Loucy (cell line): ENCODE measurements around the gene TMEM271.
"Not testable (repeated sequence)": the region's sequence is repeated elsewhere in the genome, so short reads cannot be mapped to it uniquely, and the experiment has no call there.

Experiments used
- H2AFZ ChIP-seq: fragments of 200-600 bp; sonication (generic); 2 replicates; pipeline ENCODE4 v1.6.0; 2016; ENCODE audit warnings: antibody characterized with exemption, mild to moderate bottlenecking, low read length, moderate library complexity
- H3F3A ChIP-seq: fragments of 200-600 bp; 2 replicates; pipeline ENCODE4 v1.6.0; 2016; ENCODE audit warnings: antibody characterized with exemption, low read depth, mild to moderate bottlenecking
- H3K27me3 ChIP-seq: fragments of 200-600 bp; sonication (generic); 2 replicates; pipeline ENCODE4 v1.6.1; 2014; ENCODE audit warnings: low read length, mild to moderate bottlenecking; ENCODE audit not compliant: insufficient read depth, poor library complexity, severe bottlenecking
- H3K36me3 ChIP-seq: fragments of 200-600 bp; sonication (generic); 2 replicates; pipeline ENCODE4 v1.6.1; 2016; ENCODE audit warnings: low read length; ENCODE audit not compliant: insufficient read depth
- H3K4me1 ChIP-seq: fragments of 200-600 bp; sonication (generic); 2 replicates; pipeline ENCODE4 v1.5.1; 2014; ENCODE audit warnings: low read length, mild to moderate bottlenecking; ENCODE audit not compliant: insufficient read depth, poor library complexity, severe bottlenecking
- H3K4me2 ChIP-seq: fragments of 200-600 bp; sonication (generic); 2 replicates; pipeline ENCODE4 v1.6.0; 2014; ENCODE audit warnings: antibody characterized with exemption, low read length, low read depth, mild to moderate bottlenecking; ENCODE audit not compliant: poor library complexity, severe bottlenecking
- H3K4me3 ChIP-seq: fragments of 200-600 bp; sonication (generic); 2 replicates; pipeline ENCODE4 v1.5.1; 2014; ENCODE audit warnings: low read length, mild to moderate bottlenecking, mixed read lengths; ENCODE audit not compliant: poor library complexity, severe bottlenecking
- H3K79me2 ChIP-seq: fragments of 200-600 bp; sonication (generic); 2 replicates; pipeline ENCODE4 v1.6.1; 2014; ENCODE audit warnings: low read length; ENCODE audit not compliant: insufficient read depth
- H3K9ac ChIP-seq: fragments of 200-600 bp; sonication (generic); 2 replicates; pipeline ENCODE4 v1.6.0; 2014; ENCODE audit warnings: mild to moderate bottlenecking, low read depth, low read length, moderate library complexity; ENCODE audit not compliant: poor library complexity, severe bottlenecking
- H3K9me2 ChIP-seq: fragments of 200-600 bp; sonication (generic); replicated peaks from 2 replicates; pipeline ENCODE4 v1.6.1; 2016; ENCODE audit warnings: low read depth, low read length, mixed read lengths
- H3K9me3 ChIP-seq: fragments of 200-600 bp; sonication (generic); 2 replicates; pipeline ENCODE4 v1.6.1; 2014; ENCODE audit warnings: mild to moderate bottlenecking, antibody characterized with exemption, low read length, low read depth; ENCODE audit not compliant: insufficient read depth
- H4K20me1 ChIP-seq: fragments of 200-600 bp; sonication (generic); 2 replicates; pipeline ENCODE4 v1.6.0; 2014; ENCODE audit warnings: antibody characterized with exemption, low read length, mild to moderate bottlenecking; ENCODE audit not compliant: insufficient read depth, poor library complexity, severe bottlenecking
- CTCF ChIP-seq: fragments of 200-600 bp; sonication (generic); conservative IDR thresholded peaks from 2 replicates; pipeline ENCODE4 v1.5.1; 2014; ENCODE audit warnings: mild to moderate bottlenecking, antibody characterized with exemption, low read length
- EZH2phosphoT487 ChIP-seq: fragments of 200-600 bp; IDR thresholded peaks from 2 replicates; pipeline ENCODE4 v1.6.1; 2018; ENCODE audit warnings: antibody characterized with exemption, mild to moderate bottlenecking, moderate library complexity, borderline replicate concordance

TMEM271 gene

DNA sequence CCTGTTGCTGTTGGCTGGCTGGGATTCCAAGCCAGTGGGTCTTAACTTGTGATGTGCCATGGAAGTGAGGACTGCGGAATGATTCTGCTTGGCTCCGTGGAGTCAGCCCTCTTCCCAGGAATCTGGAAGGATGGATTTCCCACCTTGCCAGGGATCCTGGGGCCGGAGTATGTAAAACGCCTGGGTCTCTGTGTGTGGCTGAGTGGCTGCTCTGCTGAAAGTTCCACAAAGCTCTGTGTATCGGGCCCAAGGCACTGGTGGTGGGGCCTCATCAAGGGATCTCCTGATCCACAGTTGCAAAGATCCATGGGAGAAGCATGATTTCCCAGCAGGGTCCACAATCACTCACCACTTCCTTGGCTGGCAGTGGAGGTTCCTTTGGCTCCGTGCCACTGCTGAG is 24.1 kb upstream of the TMEM271 start:
- Histone ChIP-seq H2AFZ (no peak overlapping the region), H3K4me2 (no peak overlapping the region), H3K27me3 (no peaks in the 10 kb centered on the region), H3K36me3 (no peaks in the 10 kb centered on the region), H3K9ac (no peak overlapping the region), H3K9me3 (peaks cover 8% of the 10 kb centered on the region; the same call in 1 of the 2 replicates), H3K4me1 (peaks cover 17% of the 10 kb centered on the region), H3K79me2 (no peaks in the 10 kb centered on the region), H4K20me1 (no peaks in the 10 kb centered on the region), H3K4me3 (no peak overlapping the region), H3K9me2 (no peaks in the 10 kb centered on the region), H3F3A (no peaks in the 10 kb centered on the region)
- no peak for TF ChIP-seq CTCF
- TF ChIP-seq EZH2phosphoT487: no peak

GRCh38 chr4:598925-599324 is 22.8 kb upstream of the TMEM271 start:
- no peak for TF ChIP-seq CTCF
- no peak for TF ChIP-seq EZH2phosphoT487
- Histone ChIP-seq H3K4me1 (peaks cover 9% of the 10 kb centered on the region), H4K20me1 (no peaks in the 10 kb centered on the region), H2AFZ (no peak overlapping the region), H3K36me3 (no peaks in the 10 kb centered on the region), H3K9me3 (peaks cover 8% of the 10 kb centered on the region; the same call in 1 of the 2 replicates), H3K27me3 (no peaks in the 10 kb centered on the region), H3F3A (no peaks in the 10 kb centered on the region), H3K79me2 (no peaks in the 10 kb centered on the region), H3K4me3 (no peak overlapping the region), H3K4me2 (no peak overlapping the region), H3K9ac (no peak overlapping the region), H3K9me2 (no peaks in the 10 kb centered on the region)

DNA sequence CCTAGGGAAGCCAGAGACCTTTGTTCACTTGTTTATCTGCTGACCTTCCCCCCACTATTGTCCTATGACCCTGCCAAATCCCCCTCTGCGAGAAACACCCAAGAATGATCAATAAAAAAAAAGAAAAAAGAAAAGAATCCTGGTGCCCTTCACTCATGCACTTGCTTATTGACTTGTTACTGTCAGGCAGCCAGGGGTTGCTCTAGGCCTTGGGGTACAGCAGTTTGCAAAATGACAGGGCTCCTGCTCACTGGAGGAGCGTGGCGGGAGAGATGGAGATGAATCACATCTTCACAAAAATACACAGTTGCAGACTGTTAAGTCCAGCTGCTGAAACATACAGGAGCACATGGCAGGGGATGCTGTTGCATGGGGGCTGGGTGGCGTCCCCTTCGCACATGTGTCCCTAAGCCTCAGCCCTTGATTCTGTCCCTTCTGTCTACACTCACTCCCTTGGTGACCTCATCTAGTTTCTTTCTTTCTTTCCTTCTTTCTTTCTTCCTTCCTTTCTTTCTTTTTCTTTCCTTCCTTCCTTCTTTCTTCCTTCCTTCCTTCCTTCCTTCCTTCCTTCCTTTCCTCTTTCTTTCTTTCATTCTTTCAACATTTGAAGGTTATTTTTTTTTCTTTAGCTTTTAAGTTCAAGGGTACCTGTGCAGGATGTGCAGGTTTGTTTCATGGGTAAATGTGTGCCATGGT is 16.9 kb upstream of the TMEM271 start:
- no peaks in the 10 kb centered on the region for H3K36me3 ChIP-seq
- no peaks in the 10 kb centered on the region for H3K27me3 ChIP-seq
- H3F3A ChIP-seq: no peaks in the 10 kb centered on the region
- peaks cover 14% of the 10 kb centered on the region; the same call in 1 of the 2 replicates for H3K9me3 ChIP-seq
- no peak for TF ChIP-seq CTCF
- TF ChIP-seq EZH2phosphoT487: no peak
- H4K20me1 ChIP-seq: no peaks in the 10 kb centered on the region
- H3K9me2 ChIP-seq: no peaks in the 10 kb centered on the region
- no peak overlapping the region for H3K4me2 ChIP-seq
- no peak overlapping the region for H3K9ac ChIP-seq
- H3K4me3 ChIP-seq: no peak overlapping the region
- H3K4me1 ChIP-seq: no peaks in the 10 kb centered on the region
- H3K79me2 ChIP-seq: no peaks in the 10 kb centered on the region
- H2AFZ ChIP-seq: no peak overlapping the region

DNA sequence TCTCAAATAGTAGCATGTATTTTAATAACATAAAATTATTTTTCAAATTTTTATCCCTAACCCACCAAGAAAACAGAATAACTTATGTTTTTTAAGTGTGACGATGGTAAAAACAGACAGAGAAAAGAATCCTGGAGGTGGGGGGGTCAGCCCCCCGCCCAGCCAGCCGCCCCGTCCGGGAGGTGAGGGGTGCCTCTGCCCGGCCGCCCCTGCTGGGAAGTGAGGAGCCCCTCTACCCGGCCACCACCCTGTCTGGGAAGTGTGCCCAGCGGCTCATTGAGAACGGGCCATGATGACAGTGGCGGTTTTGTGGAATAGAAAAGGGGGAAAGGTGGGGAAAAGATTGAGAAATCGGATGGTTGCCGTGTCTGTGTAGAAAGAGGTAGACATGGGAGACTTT is 16.1 kb upstream of the TMEM271 start:
- H4K20me1 ChIP-seq, H3F3A ChIP-seq, H3K9ac ChIP-seq, H3K4me3 ChIP-seq, H3K9me2 ChIP-seq, H3K36me3 ChIP-seq, H3K4me1 ChIP-seq, H2AFZ ChIP-seq, H3K4me2 ChIP-seq, H3K79me2 ChIP-seq, H3K27me3 ChIP-seq: not testable (repeated sequence)
- peaks cover 14% of the 10 kb centered on the region; the same call in 1 of the 2 replicates for H3K9me3 ChIP-seq
